ENCODE data around the gene PPIL6. TPM values are rescaled to one million over a fixed set of nuclear protein-coding genes. Genes with fewer than 3 reads are reported as not detected.

PPIL6 gene
- total and polyA plus RNA-seq, 2 experiments from 2014 or later, result 1.7 TPM

GRCh38 chr6:109453156-109453555, 12.7 kb upstream of the PPIL6 start:
- peaks cover 9% of the 10 kb centered on the region; the same call in 1 of the 2 replicates for H3F3A ChIP-seq (replicated peaks; ENCODE audit: low read depth)
- Mint-ChIP-seq H3K27ac (no peak overlapping the region), H3K9me3 (no peaks in the 10 kb centered on the region), H3K4me1 (peaks cover 35% of the 10 kb centered on the region), H3K4me3 (no peak overlapping the region), H3K36me3 (ENCODE audit: low read depth) (no peaks in the 10 kb centered on the region; the same call in 1 of the 3 replicates), H3K27me3 (ENCODE audit: insufficient read depth, low read depth, poor library complexity) (peaks cover 28% of the 10 kb centered on the region)
- DNase-seq (ENCODE audit: low spot score), result no peak
- H3K36me3 ChIP-seq (ENCODE audit: insufficient read depth), result no peaks in the 10 kb centered on the region
- H3K4me2 ChIP-seq, result no peak overlapping the region
- H3K79me2 ChIP-seq (replicated peaks; ENCODE audit: insufficient read depth), result no peaks in the 10 kb centered on the region
- no peaks in the 10 kb centered on the region for H3K9me2 ChIP-seq (ENCODE audit: insufficient read depth)
- ATAC-seq, result no peak
- H3K27ac ChIP-seq (ENCODE audit: low read depth), result no peak overlapping the region
- H3K4me1 ChIP-seq (ENCODE audit: insufficient read depth), result peaks cover 28% of the 10 kb centered on the region
- no peak overlapping the region for H3K4me3 ChIP-seq
- H3K27me3 ChIP-seq (ENCODE audit: insufficient read depth), result no peaks in the 10 kb centered on the region; the same call in 1 of the 2 replicates
- H2AFZ ChIP-seq, result no peak overlapping the region
- peaks cover 4% of the 10 kb centered on the region for H4K20me1 ChIP-seq (replicated peaks; ENCODE audit: insufficient read depth)
- TF ChIP-seq NANOG (IDR thresholded peaks at IDR 0.05; ENCODE audit: borderline replicate concordance) (no peak), EZH2 (IDR thresholded peaks at IDR 0.05; ENCODE audit: low read depth, unreplicated experiment) (no peak), EZH2phosphoT487 (IDR thresholded peaks at IDR 0.05; ENCODE audit: unreplicated experiment) (no peak), JUNB (IDR thresholded peaks at IDR 0.05; ENCODE audit: unreplicated experiment) (no peak), ZNF114 (CRISPR knock-in tag; IDR thresholded peaks at IDR 0.05) (no peak), ZNF331 (CRISPR knock-in tag; IDR thresholded peaks at IDR 0.05; ENCODE audit: low read depth) (no peak)

DNA sequence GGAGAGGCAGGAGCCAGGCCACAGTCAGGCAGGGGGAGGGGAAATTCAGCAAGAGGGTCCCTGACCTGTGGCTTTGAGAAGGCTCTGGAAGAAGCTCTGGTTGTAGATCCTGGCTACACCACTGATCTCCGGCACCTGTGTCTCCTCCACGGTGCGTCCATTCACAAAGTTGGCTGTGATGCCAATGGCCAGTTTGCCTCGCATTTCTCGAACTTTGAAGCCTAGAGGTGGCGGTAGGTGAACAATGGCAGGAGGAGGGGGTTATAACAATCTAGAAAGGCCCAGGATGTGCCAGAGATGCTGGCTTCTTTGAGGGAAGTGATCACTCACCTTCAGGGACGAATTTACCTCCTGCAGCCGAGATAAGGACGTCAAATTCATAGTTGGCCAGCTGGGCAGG, 11.8 kb upstream of the PPIL6 start:
- H3K36me3 ChIP-seq (ENCODE audit: insufficient read depth), result no peaks in the 10 kb centered on the region
- Mint-ChIP-seq H3K36me3 (ENCODE audit: low read depth) (no peaks in the 10 kb centered on the region; the same call in 1 of the 3 replicates), H3K4me1 (peaks cover 26% of the 10 kb centered on the region), H3K9me3 (no peaks in the 10 kb centered on the region), H3K4me3 (no peak overlapping the region), H3K27me3 (ENCODE audit: insufficient read depth, low read depth, poor library complexity) (peaks cover 26% of the 10 kb centered on the region), H3K27ac (no peak overlapping the region)
- H3K79me2 ChIP-seq (replicated peaks; ENCODE audit: insufficient read depth), result no peaks in the 10 kb centered on the region
- H3F3A ChIP-seq (replicated peaks; ENCODE audit: low read depth), result peaks cover 9% of the 10 kb centered on the region; the same call in 1 of the 2 replicates
- no peak overlapping the region for H3K4me2 ChIP-seq
- no peak overlapping the region for H3K27ac ChIP-seq (ENCODE audit: low read depth)
- ATAC-seq (no peak), DNase-seq (ENCODE audit: low spot score) (no peak)
- H3K27me3 ChIP-seq (ENCODE audit: insufficient read depth), result no peaks in the 10 kb centered on the region; the same call in 1 of the 2 replicates
- H3K4me1 ChIP-seq (ENCODE audit: insufficient read depth), result peaks cover 18% of the 10 kb centered on the region
- H2AFZ ChIP-seq, result no peak overlapping the region
- no peak overlapping the region for H3K4me3 ChIP-seq
- H3K9me2 ChIP-seq (ENCODE audit: insufficient read depth), result no peaks in the 10 kb centered on the region
- H4K20me1 ChIP-seq (replicated peaks; ENCODE audit: insufficient read depth), result peaks cover 4% of the 10 kb centered on the region
- TF ChIP-seq ZNF331 (CRISPR knock-in tag; IDR thresholded peaks at IDR 0.05; ENCODE audit: low read depth), result no peak
- TF ChIP-seq CTCF (conservative IDR thresholded peaks at IDR 0.05; ENCODE audit: low read depth in 2 of 2), result no peak
- no peak for TF ChIP-seq CREB1 (CRISPR knock-in tag; IDR thresholded peaks at IDR 0.05; ENCODE audit: low read depth)
- TF ChIP-seq, protein P1, sequence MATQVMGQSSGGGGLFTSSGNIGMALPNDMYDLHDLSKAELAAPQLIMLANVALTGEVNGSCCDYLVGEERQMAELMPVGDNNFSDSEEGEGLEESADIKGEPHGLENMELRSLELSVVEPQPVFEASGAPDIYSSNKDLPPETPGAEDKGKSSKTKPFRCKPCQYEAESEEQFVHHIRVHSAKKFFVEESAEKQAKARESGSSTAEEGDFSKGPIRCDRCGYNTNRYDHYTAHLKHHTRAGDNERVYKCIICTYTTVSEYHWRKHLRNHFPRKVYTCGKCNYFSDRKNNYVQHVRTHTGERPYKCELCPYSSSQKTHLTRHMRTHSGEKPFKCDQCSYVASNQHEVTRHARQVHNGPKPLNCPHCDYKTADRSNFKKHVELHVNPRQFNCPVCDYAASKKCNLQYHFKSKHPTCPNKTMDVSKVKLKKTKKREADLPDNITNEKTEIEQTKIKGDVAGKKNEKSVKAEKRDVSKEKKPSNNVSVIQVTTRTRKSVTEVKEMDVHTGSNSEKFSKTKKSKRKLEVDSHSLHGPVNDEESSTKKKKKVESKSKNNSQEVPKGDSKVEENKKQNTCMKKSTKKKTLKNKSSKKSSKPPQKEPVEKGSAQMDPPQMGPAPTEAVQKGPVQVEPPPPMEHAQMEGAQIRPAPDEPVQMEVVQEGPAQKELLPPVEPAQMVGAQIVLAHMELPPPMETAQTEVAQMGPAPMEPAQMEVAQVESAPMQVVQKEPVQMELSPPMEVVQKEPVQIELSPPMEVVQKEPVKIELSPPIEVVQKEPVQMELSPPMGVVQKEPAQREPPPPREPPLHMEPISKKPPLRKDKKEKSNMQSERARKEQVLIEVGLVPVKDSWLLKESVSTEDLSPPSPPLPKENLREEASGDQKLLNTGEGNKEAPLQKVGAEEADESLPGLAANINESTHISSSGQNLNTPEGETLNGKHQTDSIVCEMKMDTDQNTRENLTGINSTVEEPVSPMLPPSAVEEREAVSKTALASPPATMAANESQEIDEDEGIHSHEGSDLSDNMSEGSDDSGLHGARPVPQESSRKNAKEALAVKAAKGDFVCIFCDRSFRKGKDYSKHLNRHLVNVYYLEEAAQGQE (IDR thresholded peaks at IDR 0.05; ENCODE audit: unreplicated experiment), result no peak
- no peak for TF ChIP-seq NANOG (IDR thresholded peaks at IDR 0.05; ENCODE audit: borderline replicate concordance)
- TF ChIP-seq ZNF114 (CRISPR knock-in tag; IDR thresholded peaks at IDR 0.05), result no peak
- no peak for TF ChIP-seq EZH2 (IDR thresholded peaks at IDR 0.05; ENCODE audit: low read depth, unreplicated experiment)
- no peak for TF ChIP-seq STAT1 (IDR thresholded peaks at IDR 0.05; ENCODE audit: unreplicated experiment)
- TF ChIP-seq ETS1 (IDR thresholded peaks at IDR 0.05), result no peak
- no peak for TF ChIP-seq JUNB (IDR thresholded peaks at IDR 0.05; ENCODE audit: unreplicated experiment)
